ENCODE data around the gene FAM107B. TPM values are rescaled to one million over a fixed set of nuclear protein-coding genes. Genes with fewer than 3 reads are reported as not detected.

The FAM107B gene
- total RNA-seq, 1 donor from 2014 or later, result 82.2 TPM

GRCh38 chr10:14499601-14499904 lies 275.1 kb downstream of the FAM107B start:
- Mint-ChIP-seq H3K36me3 (ENCODE audit: insufficient read depth) (no peaks in the 10 kb centered on the region), H3K4me1 (ENCODE audit: low read depth) (peaks cover 1% of the 10 kb centered on the region), H3K4me3 (ENCODE audit: low read depth) (no peak overlapping the region), H3K27me3 (peaks cover 5% of the 10 kb centered on the region), H3K9me3 (ENCODE audit: low read depth) (no peaks in the 10 kb centered on the region), H3K27ac (no peak overlapping the region)
- no peak for TF ChIP-seq CTCF (IDR thresholded peaks at IDR 0.05; ENCODE audit: unreplicated experiment)
- no peak for DNase-seq (ENCODE audit: low spot score, unreplicated experiment)

DNA sequence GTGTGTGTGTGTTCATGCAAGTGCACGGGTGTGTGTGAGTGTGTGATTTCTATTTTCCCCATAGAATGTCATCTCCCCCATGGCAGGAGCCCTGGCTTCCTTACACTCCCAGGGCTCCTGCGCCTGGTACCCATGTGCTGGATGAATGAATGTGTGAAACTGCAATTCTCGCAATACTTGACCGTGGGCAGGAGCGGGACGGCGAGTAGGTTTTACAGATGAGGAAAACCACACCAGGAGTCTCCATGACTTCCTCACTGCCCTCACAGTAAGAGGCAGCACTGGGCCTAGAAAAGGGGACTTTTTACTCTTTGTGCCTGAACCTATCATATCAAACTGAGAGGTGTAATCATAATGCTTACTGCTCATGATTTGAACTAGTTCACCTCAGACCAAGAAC lies 276.4 kb downstream of the FAM107B start:
- no peaks in the 10 kb centered on the region for H3K9me3 Mint-ChIP-seq (ENCODE audit: low read depth)
- H3K27me3 Mint-ChIP-seq, result peaks cover 5% of the 10 kb centered on the region
- TF ChIP-seq CTCF (IDR thresholded peaks at IDR 0.05; ENCODE audit: unreplicated experiment), result no peak
- no peaks in the 10 kb centered on the region for H3K36me3 Mint-ChIP-seq (ENCODE audit: insufficient read depth)
- H3K4me1 Mint-ChIP-seq (ENCODE audit: low read depth), result no peaks in the 10 kb centered on the region
- no peak overlapping the region for H3K4me3 Mint-ChIP-seq (ENCODE audit: low read depth)
- no peak for DNase-seq (ENCODE audit: low spot score, unreplicated experiment)
- no peak overlapping the region for H3K27ac Mint-ChIP-seq

DNA sequence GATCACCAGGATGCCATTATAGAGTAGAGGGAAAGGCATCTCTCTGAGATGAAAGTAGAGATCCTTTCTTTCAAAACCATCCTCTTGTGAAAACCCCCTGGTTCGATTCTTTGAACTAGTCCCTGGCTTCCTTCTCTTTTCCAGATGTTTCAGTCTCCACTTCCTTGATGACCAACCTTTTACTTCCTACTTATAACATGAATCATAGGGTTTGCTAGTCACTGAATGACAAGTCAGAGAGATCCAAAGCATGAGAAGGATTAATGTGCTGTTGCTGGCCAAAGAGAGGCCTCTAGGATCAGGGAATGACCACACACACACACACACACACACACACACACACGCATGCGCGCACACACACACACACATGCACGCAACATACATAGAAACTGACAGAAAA lies 282.9 kb downstream of the FAM107B start:
- TF ChIP-seq CTCF (IDR thresholded peaks at IDR 0.05; ENCODE audit: unreplicated experiment), result no peak
- Mint-ChIP-seq H3K27ac (no peak overlapping the region), H3K4me3 (ENCODE audit: low read depth) (no peak overlapping the region), H3K27me3 (peaks cover 3% of the 10 kb centered on the region), H3K9me3 (ENCODE audit: low read depth) (no peaks in the 10 kb centered on the region), H3K4me1 (ENCODE audit: low read depth) (peaks cover 1% of the 10 kb centered on the region), H3K36me3 (ENCODE audit: insufficient read depth) (no peaks in the 10 kb centered on the region)
- DNase-seq (ENCODE audit: low spot score, unreplicated experiment), result no peak

- no peak overlapping the region for H3K27ac Mint-ChIP-seq
- DNase-seq (ENCODE audit: low spot score, unreplicated experiment), result no peak
- H3K36me3 Mint-ChIP-seq (ENCODE audit: insufficient read depth), result no peaks in the 10 kb centered on the region
- peaks cover 5% of the 10 kb centered on the region for H3K27me3 Mint-ChIP-seq
- H3K9me3 Mint-ChIP-seq (ENCODE audit: low read depth), result peaks cover 5% of the 10 kb centered on the region
- H3K4me1 Mint-ChIP-seq (ENCODE audit: low read depth), result peaks cover 1% of the 10 kb centered on the region
- H3K4me3 Mint-ChIP-seq (ENCODE audit: low read depth), result no peak overlapping the region
- no peak for TF ChIP-seq CTCF (IDR thresholded peaks at IDR 0.05; ENCODE audit: unreplicated experiment)
Measured at GRCh38 chr10:14489522-14490177, 285.0 kb downstream of the FAM107B start.

- H3K9me3 Mint-ChIP-seq (ENCODE audit: low read depth), result peaks cover 13% of the 10 kb centered on the region
- no peak for TF ChIP-seq CTCF (IDR thresholded peaks at IDR 0.05; ENCODE audit: unreplicated experiment)
- no peak for DNase-seq (ENCODE audit: low spot score, unreplicated experiment)
- H3K4me3 Mint-ChIP-seq (ENCODE audit: low read depth), result no peak overlapping the region
- H3K27me3 Mint-ChIP-seq, result peaks cover 5% of the 10 kb centered on the region
- no peak overlapping the region for H3K27ac Mint-ChIP-seq
- H3K36me3 Mint-ChIP-seq (ENCODE audit: insufficient read depth), result no peaks in the 10 kb centered on the region
- peaks cover 1% of the 10 kb centered on the region for H3K4me1 Mint-ChIP-seq (ENCODE audit: low read depth)
Measured at GRCh38 chr10:14487488-14487883, 287.2 kb downstream of the FAM107B start.
